Measurements from ENCODE around the gene MIDN.
A peak's percentile ranks its signal among the peaks of the same experiment; 100 is the strongest.

GRCh38 chr19:1260749-1261537 lies 12.6 kb downstream of the MIDN start:
- TF ChIP-seq CTCF (IDR thresholded peaks at IDR 0.05) (peak in 2 of 6 experiments; percentile 20), POLR2A (IDR thresholded peaks at IDR 0.05) (peak in 3 of 4 donors; percentile 25 to 95 (median 89))
